Activated naive CD4-positive, alpha-beta T cell treated with anti-CD3 and anti-CD28 coated beads for 36 hours (primary cell): Measurements from ENCODE around the gene PLA2G12A. TPM values are rescaled to one million over a fixed set of nuclear protein-coding genes. Genes with fewer than 3 reads are reported as not detected.
A peak's percentile ranks its signal among the peaks of the same experiment; 100 is the strongest.
"Not testable (repeated sequence)": the region's sequence is repeated elsewhere in the genome, so short reads cannot be mapped to it uniquely, and the experiment has no call there.

Experiments
- CTCF ChIA-PET: fragments of 350-600 bp; sonication (Branson Sonifier 250); formaldehyde crosslinking; loops from one replicate; lab custom pipeline; 2021; ENCODE audit warnings: antibody characterized with exemption; lab: Charles Lee
- DNase-seq: peaks from one replicate; pipeline ENCODE4 v3.0.0-alpha.2; 2020
- H3K27ac Mint-ChIP-seq: one replicate; pipeline ENCODE4 v1.8.0; 2021; ENCODE audit warnings: mild to moderate bottlenecking, mixed read lengths
- H3K27me3 Mint-ChIP-seq: one replicate; pipeline ENCODE4 v1.8.0; 2021; ENCODE audit warnings: low read depth, mixed read lengths
- H3K36me3 Mint-ChIP-seq: one replicate; pipeline ENCODE4 v1.8.0; 2021; ENCODE audit warnings: low read depth, mixed read lengths
- H3K4me1 Mint-ChIP-seq: one replicate; pipeline ENCODE4 v1.8.0; 2021; ENCODE audit warnings: low read depth, mixed read lengths
- H3K4me3 Mint-ChIP-seq: one replicate; pipeline ENCODE4 v1.8.0; 2021; ENCODE audit warnings: mild to moderate bottlenecking, moderate library complexity, mixed read lengths
- H3K9me3 Mint-ChIP-seq: one replicate; pipeline ENCODE4 v1.8.0; 2021; ENCODE audit warnings: mixed read lengths
- intact Hi-C: fragments of 100-400 bp; cut with micrococcal nuclease; formaldehyde crosslinking; loops from one replicate; pipeline ENCODE4 v1.15.1; 2023
- total RNA-seq, 2 experiments: library from RNA; stranded (reverse); gene quantifications; one replicate each; pipeline ENCODE4 v1.2.3, GENCODE V29; 2021

Gene PLA2G12A
- total RNA-seq, 2 experiments from 2014 or later: 22.8 to 24.3 TPM

GRCh38 chr4:109691411-109691920 is 38.4 kb downstream of the PLA2G12A start:
- Mint-ChIP-seq H3K9me3 (no peaks in the 10 kb centered on the region), H3K4me1 (peaks cover 33% of the 10 kb centered on the region), H3K27me3 (no peaks in the 10 kb centered on the region), H3K4me3 (no peak overlapping the region), H3K36me3 (peaks cover 39% of the 10 kb centered on the region), H3K27ac (peak overlapping the region; percentile 54)
- DNase-seq: no peak
- intact Hi-C loops: no loop called here
- CTCF ChIA-PET: interaction anchor here (1.6 kb wide), 1 partner anchor 10 kb away, joined by 9 read pairs; no protein-coding TSS in a partner anchor

GRCh38 chr4:109690690-109691410 is 39.0 kb downstream of the PLA2G12A start:
- intact Hi-C loops: no loop called here
- H3K36me3 Mint-ChIP-seq: peaks cover 43% of the 10 kb centered on the region
- no peak overlapping the region for H3K4me3 Mint-ChIP-seq
- no peaks in the 10 kb centered on the region for H3K27me3 Mint-ChIP-seq
- no peaks in the 10 kb centered on the region for H3K9me3 Mint-ChIP-seq
- CTCF ChIA-PET: interaction anchor here (0.7 to 1.6 kb wide), 2 partner anchors 10 to 32 kb away, joined by 8 to 9 read pairs; no protein-coding TSS in a partner anchor
- peaks cover 32% of the 10 kb centered on the region for H3K4me1 Mint-ChIP-seq
- peak; percentile 14 for DNase-seq
- peak overlapping the region; percentile 54 for H3K27ac Mint-ChIP-seq

DNA sequence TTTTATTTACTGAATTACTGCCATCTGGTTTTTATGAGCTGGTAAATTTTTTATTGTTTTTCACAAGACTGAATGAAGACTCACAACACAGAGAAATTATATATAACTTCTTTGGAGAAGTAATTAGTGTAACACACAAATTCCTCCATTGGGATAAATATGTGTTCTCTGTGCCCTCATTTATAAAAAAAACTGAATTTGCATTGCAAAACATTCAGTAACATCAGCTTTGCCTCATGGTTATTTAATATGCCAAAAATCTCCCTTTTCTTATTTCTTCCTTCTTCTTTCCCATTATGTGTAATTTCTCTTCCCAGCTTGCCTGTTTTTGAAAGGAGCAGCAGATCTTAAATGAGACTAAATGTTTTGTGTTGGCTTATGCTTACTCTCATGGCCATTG is 45.1 kb downstream of the PLA2G12A start:
- H3K27me3 Mint-ChIP-seq: no peaks in the 10 kb centered on the region
- CTCF ChIA-PET: interaction anchor here (0.6 to 1.0 kb wide), 4 partner anchors 14 to 257 kb away, joined by 3 to 6 read pairs (median 4); no protein-coding TSS in a partner anchor
- peaks cover 29% of the 10 kb centered on the region for H3K36me3 Mint-ChIP-seq
- intact Hi-C loops: no loop called here
- no peaks in the 10 kb centered on the region for H3K9me3 Mint-ChIP-seq
- H3K4me3 Mint-ChIP-seq: no peak overlapping the region
- no peak overlapping the region for H3K27ac Mint-ChIP-seq
- DNase-seq: no peak
- peaks cover 23% of the 10 kb centered on the region for H3K4me1 Mint-ChIP-seq

- no peak for DNase-seq
- H3K36me3 Mint-ChIP-seq: peaks cover 27% of the 10 kb centered on the region
- intact Hi-C loops: no loop called here
- CTCF ChIA-PET: interaction anchor here (1.6 kb wide), 1 partner anchor 20 kb away, joined by 4 read pairs; the partner anchor contains the start of gene CASP6
- H3K9me3 Mint-ChIP-seq: no peaks in the 10 kb centered on the region
- H3K27ac Mint-ChIP-seq: no peak overlapping the region
- no peak overlapping the region for H3K4me3 Mint-ChIP-seq
- peaks cover 23% of the 10 kb centered on the region for H3K4me1 Mint-ChIP-seq
- H3K27me3 Mint-ChIP-seq: no peaks in the 10 kb centered on the region
Observed at GRCh38 chr4:109683621-109684253, 46.1 kb downstream of the PLA2G12A start.

DNA sequence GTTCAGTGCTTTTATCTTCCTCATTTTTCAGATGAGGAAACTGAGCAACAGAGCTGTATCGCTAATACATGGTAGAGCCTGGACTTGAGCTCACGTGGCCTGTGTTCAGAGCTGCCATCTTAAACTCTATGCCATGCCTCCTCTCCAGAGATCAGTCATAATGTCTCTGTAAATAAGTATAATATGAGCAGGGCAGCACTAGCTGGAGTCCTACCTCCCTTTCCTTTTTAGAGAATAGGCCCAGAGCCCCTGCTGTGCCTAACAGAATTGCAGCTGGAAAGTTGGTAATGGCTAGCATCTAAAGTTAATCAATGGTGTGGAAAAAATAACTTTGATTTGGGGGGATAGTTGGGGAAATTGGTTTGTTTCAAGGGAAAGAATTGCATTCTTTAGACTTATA is 47.0 kb downstream of the PLA2G12A start:
- Mint-ChIP-seq H3K9me3 (no peaks in the 10 kb centered on the region), H3K36me3 (peaks cover 27% of the 10 kb centered on the region), H3K27me3 (no peaks in the 10 kb centered on the region), H3K27ac (no peak overlapping the region), H3K4me1 (peaks cover 22% of the 10 kb centered on the region), H3K4me3 (no peak overlapping the region)
- CTCF ChIA-PET: interaction anchor here (1.6 kb wide), 1 partner anchor 21 kb away, joined by 4 read pairs; the partner anchor contains the start of gene CASP6
- intact Hi-C loops: no loop called here
- no peak for DNase-seq

DNA sequence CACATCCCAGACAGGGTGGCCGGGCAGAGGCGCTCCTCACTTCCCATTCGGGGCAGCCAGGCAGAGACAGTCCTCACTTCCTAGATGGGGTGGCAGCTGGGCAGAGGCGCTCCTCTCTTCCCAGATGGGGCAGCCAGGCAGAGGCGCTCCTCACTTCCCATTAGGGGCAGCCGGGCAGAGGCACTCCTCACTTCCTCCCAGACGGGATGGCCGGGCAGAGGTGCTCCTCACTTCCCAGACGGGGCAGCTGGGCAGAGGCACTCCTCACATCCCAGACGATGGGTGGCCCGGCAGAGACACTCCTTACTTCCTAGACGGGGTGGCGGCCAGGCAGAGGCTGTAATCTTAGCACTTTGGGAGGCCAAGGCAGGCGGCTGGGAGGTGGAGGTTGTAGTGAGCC is 50.9 kb downstream of the PLA2G12A start:
- CTCF ChIA-PET, DNase-seq, intact Hi-C loops, H3K9me3 Mint-ChIP-seq, H3K27me3 Mint-ChIP-seq, H3K27ac Mint-ChIP-seq, H3K4me3 Mint-ChIP-seq: not testable (repeated sequence)
- Mint-ChIP-seq H3K36me3 (peaks cover 18% of the 10 kb centered on the region), H3K4me1 (peaks cover 15% of the 10 kb centered on the region)

GRCh38 chr4:109678472-109678871 is 51.4 kb downstream of the PLA2G12A start:
- H3K27ac Mint-ChIP-seq, intact Hi-C loops, H3K27me3 Mint-ChIP-seq, H3K4me3 Mint-ChIP-seq, CTCF ChIA-PET, H3K9me3 Mint-ChIP-seq, DNase-seq: not testable (repeated sequence)
- H3K36me3 Mint-ChIP-seq: peaks cover 21% of the 10 kb centered on the region
- H3K4me1 Mint-ChIP-seq: peaks cover 11% of the 10 kb centered on the region

DNA sequence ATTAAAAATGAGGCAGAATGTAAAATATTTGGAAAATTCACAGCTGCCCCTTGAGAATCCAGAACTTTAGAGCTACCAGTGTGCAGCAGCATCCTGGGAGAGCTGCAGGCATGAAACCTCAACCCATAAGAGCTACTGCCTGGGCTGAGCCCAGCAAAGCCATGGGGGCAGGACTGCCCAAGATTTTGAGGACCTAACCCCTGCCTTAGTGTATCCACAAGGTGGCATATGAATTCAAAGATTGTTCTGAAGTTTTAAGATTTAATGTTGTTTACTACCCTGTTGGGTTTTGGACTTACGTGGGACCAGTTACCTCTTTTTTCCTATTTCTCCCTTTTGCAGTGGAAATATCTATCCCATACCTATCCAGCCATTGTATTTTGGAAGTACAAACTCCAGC is 53.0 kb downstream of the PLA2G12A start:
- CTCF ChIA-PET: interaction anchor here (0.6 kb wide), 1 partner anchor 13 kb away, joined by 3 read pairs; no protein-coding TSS in a partner anchor
- H3K4me1 Mint-ChIP-seq: peaks cover 13% of the 10 kb centered on the region
- peaks cover 6% of the 10 kb centered on the region for H3K9me3 Mint-ChIP-seq
- H3K36me3 Mint-ChIP-seq: peaks cover 23% of the 10 kb centered on the region
- H3K4me3 Mint-ChIP-seq: no peak overlapping the region
- intact Hi-C loops: no loop called here
- DNase-seq: no peak
- H3K27ac Mint-ChIP-seq: no peak overlapping the region
- H3K27me3 Mint-ChIP-seq: no peaks in the 10 kb centered on the region

- DNase-seq: no peak
- H3K4me3 Mint-ChIP-seq: no peak overlapping the region
- no peak overlapping the region for H3K27ac Mint-ChIP-seq
- peaks cover 23% of the 10 kb centered on the region for H3K4me1 Mint-ChIP-seq
- CTCF ChIA-PET: no interaction called here
- peaks cover 17% of the 10 kb centered on the region for H3K9me3 Mint-ChIP-seq
- peaks cover 33% of the 10 kb centered on the region for H3K36me3 Mint-ChIP-seq
- H3K27me3 Mint-ChIP-seq: no peaks in the 10 kb centered on the region
- intact Hi-C loops: no loop called here
Observed at GRCh38 chr4:109675843-109676242, 54.0 kb downstream of the PLA2G12A start.

GRCh38 chr4:109675181-109675580 is 54.7 kb downstream of the PLA2G12A start:
- no peak overlapping the region for H3K27ac Mint-ChIP-seq

GRCh38 chr4:109673303-109673702 is 56.6 kb downstream of the PLA2G12A start:
- no peak overlapping the region for H3K27ac Mint-ChIP-seq
- H3K27me3 Mint-ChIP-seq: no peaks in the 10 kb centered on the region
- peaks cover 19% of the 10 kb centered on the region for H3K9me3 Mint-ChIP-seq
- peaks cover 32% of the 10 kb centered on the region for H3K36me3 Mint-ChIP-seq
- peaks cover 46% of the 10 kb centered on the region for H3K4me1 Mint-ChIP-seq
- H3K4me3 Mint-ChIP-seq: no peak overlapping the region
- intact Hi-C loops: no loop called here
- CTCF ChIA-PET: no interaction called here
- no peak for DNase-seq

More at GRCh38 chr4:109675181-109675580, 54.7 kb downstream of the PLA2G12A start:
- Mint-ChIP-seq H3K9me3 (peaks cover 19% of the 10 kb centered on the region), H3K4me3 (no peak overlapping the region), H3K27me3 (no peaks in the 10 kb centered on the region), H3K4me1 (peaks cover 28% of the 10 kb centered on the region), H3K36me3 (peaks cover 36% of the 10 kb centered on the region)
- no peak for DNase-seq
- intact Hi-C loops: no loop called here
- CTCF ChIA-PET: no interaction called here

DNA sequence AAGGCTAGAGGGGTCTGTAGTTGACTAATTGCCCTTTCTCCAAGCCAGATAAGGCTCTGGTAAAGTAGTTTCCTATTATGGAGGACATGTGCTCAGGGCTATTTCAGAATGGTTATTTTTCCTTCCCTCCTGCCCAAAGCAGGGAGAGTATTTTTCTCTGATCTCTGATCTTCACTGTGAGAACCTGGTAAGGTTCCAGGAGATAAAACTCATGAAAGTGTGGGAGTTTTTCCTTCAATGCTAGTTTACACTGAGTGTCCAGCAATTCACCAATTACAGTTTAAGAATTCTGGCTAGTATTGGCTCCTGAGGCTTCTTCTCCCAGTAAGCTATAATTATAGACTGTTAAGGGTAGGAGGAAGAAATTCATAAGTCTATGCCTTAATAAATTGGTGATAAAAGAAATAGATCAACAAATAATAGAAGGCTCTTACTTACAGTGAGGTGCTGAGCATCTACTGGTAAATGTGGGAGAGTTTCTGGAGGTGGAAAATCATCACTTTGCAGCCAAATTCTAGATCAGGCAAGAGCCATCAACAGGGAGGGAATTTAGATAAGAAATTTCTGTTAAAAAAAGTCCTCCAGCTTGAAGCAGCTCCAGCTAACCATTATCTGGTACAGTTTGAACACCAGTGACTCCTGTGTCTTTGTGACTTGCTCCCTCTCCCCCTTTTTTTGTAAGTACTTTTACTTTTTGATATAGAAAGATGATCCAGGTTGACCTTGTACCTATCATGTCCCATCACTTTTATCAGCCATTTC is 57.5 kb downstream of the PLA2G12A start:
- H3K4me1 Mint-ChIP-seq: peaks cover 51% of the 10 kb centered on the region
- peaks cover 19% of the 10 kb centered on the region for H3K9me3 Mint-ChIP-seq
- H3K36me3 Mint-ChIP-seq: peaks cover 32% of the 10 kb centered on the region
- H3K27me3 Mint-ChIP-seq: no peaks in the 10 kb centered on the region
- intact Hi-C loops: no loop called here
- H3K27ac Mint-ChIP-seq: no peak overlapping the region
- CTCF ChIA-PET: interaction anchor here (0.6 kb wide), 1 partner anchor 20 kb away, joined by 4 read pairs; no protein-coding TSS in a partner anchor
- DNase-seq: no peak
- no peak overlapping the region for H3K4me3 Mint-ChIP-seq
